ENCODE measurements around the gene GRAMD2A. TPM values are rescaled to one million over a fixed set of nuclear protein-coding genes. Genes with fewer than 3 reads are reported as not detected.

Gene GRAMD2A
- total RNA-seq, 1 experiment from 2014 or later = 1.3 TPM

DNA sequence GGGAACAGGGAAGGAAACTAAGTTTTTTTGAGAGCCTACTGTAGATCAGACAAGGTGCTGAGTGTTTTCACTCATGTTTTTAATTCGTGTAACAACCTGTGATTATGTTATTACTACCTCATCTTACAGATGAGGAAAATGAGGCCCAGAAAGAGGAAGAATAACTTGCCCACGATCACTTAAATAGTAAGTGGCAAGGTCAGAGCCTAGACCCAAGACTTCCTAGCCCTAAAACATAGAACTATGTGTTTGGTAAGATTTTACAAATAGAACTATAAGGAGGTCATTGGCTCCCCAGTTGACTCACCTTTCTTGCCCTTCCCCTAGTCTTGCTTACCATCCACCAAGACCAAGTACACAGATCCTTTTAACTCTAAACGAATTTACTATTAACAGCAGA is 65.7 kb downstream of the GRAMD2A start:
- no peak overlapping the region for H3T11ph ChIP-seq (ENCODE audit: low read length)
- TF ChIP-seq, protein P1, sequence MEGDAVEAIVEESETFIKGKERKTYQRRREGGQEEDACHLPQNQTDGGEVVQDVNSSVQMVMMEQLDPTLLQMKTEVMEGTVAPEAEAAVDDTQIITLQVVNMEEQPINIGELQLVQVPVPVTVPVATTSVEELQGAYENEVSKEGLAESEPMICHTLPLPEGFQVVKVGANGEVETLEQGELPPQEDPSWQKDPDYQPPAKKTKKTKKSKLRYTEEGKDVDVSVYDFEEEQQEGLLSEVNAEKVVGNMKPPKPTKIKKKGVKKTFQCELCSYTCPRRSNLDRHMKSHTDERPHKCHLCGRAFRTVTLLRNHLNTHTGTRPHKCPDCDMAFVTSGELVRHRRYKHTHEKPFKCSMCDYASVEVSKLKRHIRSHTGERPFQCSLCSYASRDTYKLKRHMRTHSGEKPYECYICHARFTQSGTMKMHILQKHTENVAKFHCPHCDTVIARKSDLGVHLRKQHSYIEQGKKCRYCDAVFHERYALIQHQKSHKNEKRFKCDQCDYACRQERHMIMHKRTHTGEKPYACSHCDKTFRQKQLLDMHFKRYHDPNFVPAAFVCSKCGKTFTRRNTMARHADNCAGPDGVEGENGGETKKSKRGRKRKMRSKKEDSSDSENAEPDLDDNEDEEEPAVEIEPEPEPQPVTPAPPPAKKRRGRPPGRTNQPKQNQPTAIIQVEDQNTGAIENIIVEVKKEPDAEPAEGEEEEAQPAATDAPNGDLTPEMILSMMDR (conservative IDR thresholded peaks at IDR 0.05) = no peak
- no peaks in the 10 kb centered on the region for H3K9me3 Mint-ChIP-seq
- WGBS (ENCODE audit: extremely low coverage, insufficient read length, low lambda C conversion rate) = no CpG with 5 or more reads among the region's 3 CpGs
- no peaks in the 10 kb centered on the region for H3K27me3 ChIP-seq (ENCODE audit: insufficient read depth, low read length)
- H2AFZ ChIP-seq (ENCODE audit: low read length) = no peak overlapping the region
- no peaks in the 10 kb centered on the region for H4K20me1 ChIP-seq (ENCODE audit: control insufficient read depth, insufficient read depth, insufficient read length)
- no peak overlapping the region for H3K56ac ChIP-seq (ENCODE audit: insufficient read length, low read depth, low read length)
- H3K9me3 ChIP-seq (ENCODE audit: control insufficient read depth, low read depth, low read length) = no peaks in the 10 kb centered on the region
- H3K4me3 Mint-ChIP-seq = no peak overlapping the region
- no peak for DNase-seq
- no peak overlapping the region for H2AK5ac ChIP-seq (ENCODE audit: insufficient read length, low read length)
- no peak overlapping the region for H3K4me2 ChIP-seq (ENCODE audit: insufficient read depth, insufficient read length, low read length)
- H3K4ac ChIP-seq (ENCODE audit: low read depth, low read length) = no peak overlapping the region
- no peak overlapping the region for H2BK12ac ChIP-seq (ENCODE audit: insufficient read length, low read depth, low read length)
- no peak overlapping the region for H2BK120ac ChIP-seq (ENCODE audit: low read depth, low read length, poor library complexity, severe bottlenecking)
- no peak overlapping the region for H2BK5ac ChIP-seq (ENCODE audit: insufficient read length, low read length)
- no peak overlapping the region for H3K18ac ChIP-seq (ENCODE audit: insufficient read length, low read depth, low read length)
- no peak overlapping the region for H3K27ac Mint-ChIP-seq
- H3K4me1 Mint-ChIP-seq = no peaks in the 10 kb centered on the region
- H3K79me2 ChIP-seq (ENCODE audit: insufficient read depth, low read length) = no peaks in the 10 kb centered on the region
- no peaks in the 10 kb centered on the region for H3K23me2 ChIP-seq (ENCODE audit: insufficient read length, low read depth, low read length, poor library complexity, severe bottlenecking)
- no peak overlapping the region for H3K27ac ChIP-seq (ENCODE audit: insufficient read length, low read depth, low read length)
- no peak overlapping the region for H3K23ac ChIP-seq (ENCODE audit: insufficient read length, low read depth, low read length)
- H4K8ac ChIP-seq (replicated peaks; ENCODE audit: insufficient read length, low read depth, low read length) = no peak overlapping the region
- no peak overlapping the region for H3K9ac ChIP-seq (ENCODE audit: extremely low read depth, insufficient read length, low read length)
- no peaks in the 10 kb centered on the region for H3K27me3 Mint-ChIP-seq (ENCODE audit: low read depth)
- H2BK15ac ChIP-seq (ENCODE audit: low read depth, low read length) = no peak overlapping the region
- no peak overlapping the region for H3K14ac ChIP-seq (ENCODE audit: insufficient read depth, low read length)
- no peak overlapping the region for H4K91ac ChIP-seq (ENCODE audit: insufficient read length, low read depth, low read length)
- no peaks in the 10 kb centered on the region for H3K36me3 Mint-ChIP-seq (ENCODE audit: insufficient read depth in 1 of 3, low read depth in 3 of 3)
- no peak overlapping the region for H2BK20ac ChIP-seq (ENCODE audit: low read depth, low read length, poor library complexity, severe bottlenecking)
- no peaks in the 10 kb centered on the region for H3K4me1 ChIP-seq (ENCODE audit: insufficient read depth, low read length)
- H3K79me1 ChIP-seq (ENCODE audit: insufficient read depth, low read depth, low read length, poor library complexity, severe bottlenecking) = no peaks in the 10 kb centered on the region
- no peak overlapping the region for H4K5ac ChIP-seq (ENCODE audit: insufficient read length, low read depth, low read length)
